GF-D8 (cell line): ENCODE data around the gene NHS.
"Not testable (repeated sequence)": the region's sequence is repeated elsewhere in the genome, so short reads cannot be mapped to it uniquely, and the experiment has no call there.

ENCODE experiments used
- DNase-seq: peaks from one replicate; lab custom pipeline; 2025; lab: John Stamatoyannopoulos, UW

NHS gene

GRCh38 chrX:17405225-17405969 lies 30.4 kb downstream of the NHS start:
- DNase-seq = no peak

- DNase-seq = no peak
These were observed 34.7 kb downstream of the NHS start for GRCh38 chrX:17409566-17410290.

GRCh38 chrX:17410651-17411050 lies 35.7 kb downstream of the NHS start:
- DNase-seq = no peak

GRCh38 chrX:17411205-17411604 lies 36.2 kb downstream of the NHS start:
- no peak for DNase-seq

GRCh38 chrX:17412692-17413091 lies 37.7 kb downstream of the NHS start:
- DNase-seq = no peak

GRCh38 chrX:17413228-17413627 lies 38.2 kb downstream of the NHS start:
- no peak for DNase-seq

- no peak for DNase-seq
These were observed 39.1 kb downstream of the NHS start for GRCh38 chrX:17414027-17414658.

GRCh38 chrX:17414839-17415238 lies 39.8 kb downstream of the NHS start:
- DNase-seq = no peak

GRCh38 chrX:17415242-17415810 lies 40.3 kb downstream of the NHS start:
- DNase-seq = no peak

GRCh38 chrX:17417372-17417771 lies 42.4 kb downstream of the NHS start:
- DNase-seq = no peak

GRCh38 chrX:17425136-17425535 lies 50.1 kb downstream of the NHS start:
- DNase-seq = no peak

- DNase-seq = no peak
These were observed 50.6 kb downstream of the NHS start for GRCh38 chrX:17425551-17425950.

GRCh38 chrX:17431171-17431570 lies 56.2 kb downstream of the NHS start:
- no peak for DNase-seq

- DNase-seq = no peak
These were observed 57.2 kb downstream of the NHS start for GRCh38 chrX:17432158-17432557.

GRCh38 chrX:17433965-17434364 lies 59.0 kb downstream of the NHS start:
- DNase-seq = no peak

GRCh38 chrX:17435476-17435875 lies 60.5 kb downstream of the NHS start:
- DNase-seq = no peak

GRCh38 chrX:17438221-17438620 lies 63.2 kb downstream of the NHS start:
- no peak for DNase-seq

- no peak for DNase-seq
These were observed 65.3 kb downstream of the NHS start for GRCh38 chrX:17440258-17440657.

- DNase-seq = no peak
These were observed 65.8 kb downstream of the NHS start for GRCh38 chrX:17440836-17441235.

- DNase-seq = no peak
These were observed 67.0 kb downstream of the NHS start for GRCh38 chrX:17441965-17442364.

- no peak for DNase-seq
These were observed 67.9 kb downstream of the NHS start for GRCh38 chrX:17442898-17443297.

GRCh38 chrX:17443556-17443955 lies 68.6 kb downstream of the NHS start:
- DNase-seq = no peak

GRCh38 chrX:17446269-17446668 lies 71.3 kb downstream of the NHS start:
- not testable (repeated sequence) for DNase-seq
